OCI-LY3 (cell line): ENCODE data around the gene ZMYND8.

ENCODE experiments used
- CTCF ChIP-seq: fragments of 200-600, 300-600 bp; sonication (generic); IDR thresholded peaks from 2 replicates; pipeline ENCODE4 v1.5.1; 2014; ENCODE audit warnings: antibody characterized with exemption, low read length, low read depth
- EZH2phosphoT487 ChIP-seq: fragments of 200-600 bp; shearing (Covaris generic); IDR thresholded peaks from 2 replicates; pipeline ENCODE4 v1.6.1; 2018; ENCODE audit warnings: antibody characterized with exemption, mixed run types, low read depth

GRCh38 chr20:47318027-47318585 is 38.4 kb downstream of the ZMYND8 start:
- TF ChIP-seq CTCF (no peak), EZH2phosphoT487 (no peak)
